ENCODE results near the gene SDHB. TPM values are rescaled to one million over a fixed set of nuclear protein-coding genes. Genes with fewer than 3 reads are reported as not detected.

Gene SDHB
- 144 and 147 TPM in 2 replicates for total RNA-seq

GRCh38 chr1:17053685-17054410 is at the start of gene SDHB:
Gene SDHB (minus strand): TSS chr1:17054032. CDS start chr1:17054019, 13 bp downstream.

GRCh38 chr1:17011439-17012307 is 42.2 kb downstream of the SDHB start, which contains the start of gene ATP13A2:
Gene ATP13A2 (minus strand): TSS chr1:17011928. CDS start chr1:17011738, 190 bp downstream.

GRCh38 chr1:16980473-16981268 is 73.2 kb downstream of the SDHB start, which contains the start of gene MFAP2:
Gene MFAP2 (minus strand): TSS chr1:16980620. CDS start chr1:16978273, 2,347 bp downstream.

Other genes with a start within 250 kb of the SDHB start
- 2,685 and 5,329 TPM in 2 replicates for gene RNU1-2, start 158.1 kb downstream of the SDHB start, total RNA-seq
- gene CROCC, start 132.1 kb downstream of the SDHB start, total RNA-seq = 12.3 and 18.9 TPM in 2 replicates
- gene MFAP2, start 73.4 kb downstream of the SDHB start, total RNA-seq = 19.5 and 26.9 TPM in 2 replicates
- 44.9 and 81.9 TPM in 2 replicates for gene ATP13A2, start 42.1 kb downstream of the SDHB start, total RNA-seq
- 0.09 TPM in 1 of 2 replicates, not detected in the other for gene PADI2, start 65.4 kb upstream of the SDHB start, total RNA-seq
- gene PADI1, start 151.1 kb upstream of the SDHB start, total RNA-seq = 0.09 TPM in 1 of 2 replicates, not detected in the other
- not detected in 2 replicates for gene PADI3, start 195.1 kb upstream of the SDHB start, total RNA-seq